Measurements from ENCODE around the gene CPED1. TPM values are rescaled to one million over a fixed set of nuclear protein-coding genes. Genes with fewer than 3 reads are reported as not detected.
A peak's percentile ranks its signal among the peaks of the same experiment; 100 is the strongest.

Gene CPED1
- total RNA-seq, 1 donor from 2014 or later, result not detected

GRCh38 chr7:120973849-120974248 lies 14.7 kb upstream of the CPED1 start:
- no peak for DNase-seq (ENCODE audit: low spot score)
- H3K4me3 Mint-ChIP-seq, result no peak overlapping the region
- Histone ChIP-seq H3K79me2 (ENCODE audit: low read depth) (no peaks in the 10 kb centered on the region), H3F3A (ENCODE audit: low read depth) (no peaks in the 10 kb centered on the region), H4K20me1 (ENCODE audit: low read depth) (no peaks in the 10 kb centered on the region), H3K4me1 (no peaks in the 10 kb centered on the region), H3K9ac (no peak overlapping the region), H3K36me3 (peaks cover 31% of the 10 kb centered on the region), H2AFZ (replicated peaks) (no peak overlapping the region), H3K27me3 (no peaks in the 10 kb centered on the region), H3K27ac (no peak overlapping the region), H3K9me3 (ENCODE audit: low read depth) (no peaks in the 10 kb centered on the region), H3K4me2 (no peak overlapping the region), H3K4me3 (no peak overlapping the region)
- H3K36me3 Mint-ChIP-seq, result peaks cover 17% of the 10 kb centered on the region
- H3K27ac Mint-ChIP-seq, result no peak overlapping the region
- no peaks in the 10 kb centered on the region for H3K9me3 Mint-ChIP-seq
- TF ChIP-seq EZH2phosphoT487 (IDR thresholded peaks at IDR 0.05), result no peak
- TF ChIP-seq CTCF (IDR thresholded peaks at IDR 0.05), result no peak
- TF ChIP-seq EZH2 (IDR thresholded peaks at IDR 0.05), result no peak
- H3K4me1 Mint-ChIP-seq, result no peaks in the 10 kb centered on the region
- no peaks in the 10 kb centered on the region for H3K27me3 Mint-ChIP-seq (ENCODE audit: insufficient read depth, low read depth)

GRCh38 chr7:120979765-120980499 lies 8.6 kb upstream of the CPED1 start:
- H3K4me1 Mint-ChIP-seq, result no peaks in the 10 kb centered on the region
- Histone ChIP-seq H2AFZ (replicated peaks) (no peak overlapping the region), H3K4me2 (no peak overlapping the region), H3K9me3 (ENCODE audit: low read depth) (no peaks in the 10 kb centered on the region), H3K4me3 (no peak overlapping the region), H3K9ac (no peak overlapping the region), H3K4me1 (no peaks in the 10 kb centered on the region), H3K27me3 (no peaks in the 10 kb centered on the region), H3K36me3 (no peaks in the 10 kb centered on the region), H3F3A (ENCODE audit: low read depth) (no peaks in the 10 kb centered on the region), H3K79me2 (ENCODE audit: low read depth) (no peaks in the 10 kb centered on the region), H4K20me1 (ENCODE audit: low read depth) (no peaks in the 10 kb centered on the region), H3K27ac (no peak overlapping the region)
- no peak overlapping the region for H3K27ac Mint-ChIP-seq
- H3K36me3 Mint-ChIP-seq, result peaks cover 2% of the 10 kb centered on the region
- H3K9me3 Mint-ChIP-seq, result no peaks in the 10 kb centered on the region
- no peak overlapping the region for H3K4me3 Mint-ChIP-seq
- TF ChIP-seq EZH2phosphoT487 (IDR thresholded peaks at IDR 0.05) (no peak), EZH2 (IDR thresholded peaks at IDR 0.05) (no peak), CTCF (IDR thresholded peaks at IDR 0.05) (no peak)
- H3K27me3 Mint-ChIP-seq (ENCODE audit: insufficient read depth, low read depth), result no peaks in the 10 kb centered on the region
- peak; percentile 28 for DNase-seq (ENCODE audit: low spot score)

GRCh38 chr7:120981117-120981516 lies 7.4 kb upstream of the CPED1 start:
- H3K27ac ChIP-seq, result no peak overlapping the region
- DNase-seq (ENCODE audit: low spot score), result no peak
- no peak overlapping the region for H3K9ac ChIP-seq
- H3K27ac Mint-ChIP-seq, result no peak overlapping the region
- H3K4me3 Mint-ChIP-seq, result no peak overlapping the region
- no peaks in the 10 kb centered on the region for H3K4me1 ChIP-seq
- H3K4me3 ChIP-seq, result no peak overlapping the region
- H2AFZ ChIP-seq (replicated peaks), result no peak overlapping the region
- TF ChIP-seq CTCF (IDR thresholded peaks at IDR 0.05), result no peak
- TF ChIP-seq EZH2phosphoT487 (IDR thresholded peaks at IDR 0.05), result no peak
- no peak for TF ChIP-seq EZH2 (IDR thresholded peaks at IDR 0.05)
- H3K27me3 Mint-ChIP-seq (ENCODE audit: insufficient read depth, low read depth), result no peaks in the 10 kb centered on the region
- no peaks in the 10 kb centered on the region for H3K36me3 ChIP-seq
- H3K9me3 Mint-ChIP-seq, result no peaks in the 10 kb centered on the region
- no peaks in the 10 kb centered on the region for H3K36me3 Mint-ChIP-seq
- no peaks in the 10 kb centered on the region for H3K9me3 ChIP-seq (ENCODE audit: low read depth)
- no peaks in the 10 kb centered on the region for H3F3A ChIP-seq (ENCODE audit: low read depth)
- no peaks in the 10 kb centered on the region for H3K4me1 Mint-ChIP-seq
- H3K79me2 ChIP-seq (ENCODE audit: low read depth), result no peaks in the 10 kb centered on the region
- H4K20me1 ChIP-seq (ENCODE audit: low read depth), result no peaks in the 10 kb centered on the region
- no peaks in the 10 kb centered on the region for H3K27me3 ChIP-seq
- H3K4me2 ChIP-seq, result no peak overlapping the region
